GM12891 (cell line): ENCODE data around the gene NLGN3.

Source experiments
- PAX5 ChIP-seq: IDR thresholded peaks from 2 replicates; pipeline ENCODE4 v1.6.1; 2011; ENCODE audit warnings: low read length, moderate library complexity, mild to moderate bottlenecking; ENCODE audit not compliant: insufficient read depth, severe bottlenecking
- POLR2A ChIP-seq: IDR thresholded peaks from 2 replicates; pipeline ENCODE4 v1.6.1; 2011; ENCODE audit warnings: low read depth, low read length, control low read depth
- POLR2AphosphoS5 ChIP-seq: IDR thresholded peaks from 2 replicates; pipeline ENCODE4 v1.6.1; 2011; ENCODE audit warnings: low read depth, low read length, control low read depth
- POU2F2 ChIP-seq: IDR thresholded peaks from 2 replicates; pipeline ENCODE4 v1.6.1; 2011; ENCODE audit warnings: low read depth, mild to moderate bottlenecking, control low read depth, low read length, moderate library complexity
- SPI1 ChIP-seq: IDR thresholded peaks from 2 replicates; pipeline ENCODE4 v1.6.1; 2011; ENCODE audit warnings: low read depth, low read length, control low read depth
- TAF1 ChIP-seq: IDR thresholded peaks from 2 replicates; pipeline ENCODE4 v1.6.1; 2011; ENCODE audit warnings: low read depth, low read length, control low read depth

- TF ChIP-seq POLR2AphosphoS5 (no peak), POLR2A (no peak), TAF1 (no peak), SPI1 (no peak), POU2F2 (no peak), PAX5 (no peak)
These were observed 36.8 kb upstream of the NLGN3 start for GRCh38 chrX:71107762-71108360.
